Central memory CD8-positive, alpha-beta T cell (primary cell): Measurements from ENCODE around the gene TBC1D16.
"Not testable (repeated sequence)": the region's sequence is repeated elsewhere in the genome, so short reads cannot be mapped to it uniquely, and the experiment has no call there.

Experiments
- ATAC-seq: fragments of 150-1000 bp; cut with Tn5 transposase; replicated peaks from 2 replicates; pipeline ENCODE4 v1.10.0; 2022; ENCODE audit warnings: mild to moderate bottlenecking, moderate FRiP score, moderate number of reproducible peaks; ENCODE audit not compliant: poor library complexity, severe bottlenecking; ENCODE audit errors: extremely low read depth
- DNase-seq, 2 donors: peaks; one replicate each; pipeline ENCODE4 v3.0.0; 2021; ENCODE audit warnings: low spot score in 2 of 2
- H3K27ac Mint-ChIP-seq: one replicate; pipeline ENCODE4 v1.8.0; 2022; ENCODE audit warnings: low read depth, mild to moderate bottlenecking, moderate library complexity, mixed read lengths
- H3K27me3 Mint-ChIP-seq: one replicate; pipeline ENCODE4 v1.8.0; 2022; ENCODE audit warnings: mixed read lengths
- H3K36me3 Mint-ChIP-seq: one replicate; pipeline ENCODE4 v1.8.0; 2022; ENCODE audit warnings: mild to moderate bottlenecking, moderate library complexity, mixed read lengths; ENCODE audit not compliant: insufficient read depth
- H3K4me1 Mint-ChIP-seq: one replicate; pipeline ENCODE4 v1.8.0; 2022; ENCODE audit warnings: mixed read lengths
- H3K4me3 Mint-ChIP-seq: one replicate; pipeline ENCODE4 v1.8.0; 2022; ENCODE audit warnings: mild to moderate bottlenecking, moderate library complexity, mixed read lengths
- H3K9me3 Mint-ChIP-seq: one replicate; pipeline ENCODE4 v1.8.0; 2022; ENCODE audit warnings: mixed read lengths

TBC1D16 gene

DNA sequence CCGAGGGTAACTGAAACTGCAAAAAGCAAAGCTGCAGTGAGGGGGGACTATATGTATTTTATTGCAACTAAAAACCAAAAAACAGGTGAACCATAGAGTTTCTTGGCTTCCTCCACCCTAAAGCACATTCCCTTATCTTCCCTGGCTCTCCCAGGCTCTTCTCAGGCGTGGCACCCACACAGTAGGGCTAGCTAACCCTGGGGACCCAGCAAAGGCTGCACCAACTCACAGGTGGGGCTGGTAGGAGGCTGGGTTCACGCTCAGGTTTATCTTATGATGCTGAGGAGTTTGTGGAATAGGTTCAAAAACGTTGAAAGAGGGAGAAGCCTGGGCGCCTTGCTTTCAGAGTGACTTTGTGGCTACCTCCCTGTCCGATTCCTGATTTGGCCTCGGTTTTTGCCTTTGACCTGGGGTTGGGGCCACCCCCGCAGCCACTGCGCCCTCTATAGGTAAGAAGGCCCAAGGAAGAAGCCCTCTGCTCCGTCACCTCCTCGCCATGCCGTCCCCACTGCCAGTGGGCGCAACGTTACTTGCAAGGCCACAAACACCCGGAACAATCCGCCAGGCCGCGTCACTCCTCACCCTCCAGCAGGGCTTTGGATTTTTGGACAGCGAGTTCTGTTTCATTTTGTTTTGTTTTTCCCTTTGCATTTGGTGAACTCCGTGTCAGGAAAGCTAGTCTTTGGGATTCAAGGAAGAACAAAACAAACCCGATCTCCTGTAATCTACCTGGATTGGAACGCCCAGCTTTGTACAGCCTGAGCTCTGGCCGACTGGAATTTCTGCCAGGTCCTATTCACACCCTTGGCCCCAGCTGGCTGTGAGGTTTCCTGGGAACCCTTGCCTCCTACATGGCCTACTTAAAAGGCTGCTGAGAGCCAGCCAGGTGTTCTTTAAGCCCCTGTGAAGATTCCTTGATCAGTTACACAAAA is 60.8 kb downstream of the TBC1D16 start:
- no peak for DNase-seq
- H3K36me3 Mint-ChIP-seq, result no peaks in the 10 kb centered on the region
- ATAC-seq, result no peak
- peaks cover 29% of the 10 kb centered on the region for H3K27me3 Mint-ChIP-seq
- H3K9me3 Mint-ChIP-seq, result no peaks in the 10 kb centered on the region
- no peak overlapping the region for H3K4me3 Mint-ChIP-seq
- no peak overlapping the region for H3K27ac Mint-ChIP-seq
- no peaks in the 10 kb centered on the region for H3K4me1 Mint-ChIP-seq

GRCh38 chr17:79971651-79972050 is 64.0 kb downstream of the TBC1D16 start:
- Mint-ChIP-seq H3K27ac (no peak overlapping the region), H3K4me3 (no peak overlapping the region), H3K9me3 (no peaks in the 10 kb centered on the region), H3K36me3 (no peaks in the 10 kb centered on the region), H3K4me1 (no peaks in the 10 kb centered on the region), H3K27me3 (peaks cover 23% of the 10 kb centered on the region)
- ATAC-seq, result no peak
- DNase-seq, result no peak

DNA sequence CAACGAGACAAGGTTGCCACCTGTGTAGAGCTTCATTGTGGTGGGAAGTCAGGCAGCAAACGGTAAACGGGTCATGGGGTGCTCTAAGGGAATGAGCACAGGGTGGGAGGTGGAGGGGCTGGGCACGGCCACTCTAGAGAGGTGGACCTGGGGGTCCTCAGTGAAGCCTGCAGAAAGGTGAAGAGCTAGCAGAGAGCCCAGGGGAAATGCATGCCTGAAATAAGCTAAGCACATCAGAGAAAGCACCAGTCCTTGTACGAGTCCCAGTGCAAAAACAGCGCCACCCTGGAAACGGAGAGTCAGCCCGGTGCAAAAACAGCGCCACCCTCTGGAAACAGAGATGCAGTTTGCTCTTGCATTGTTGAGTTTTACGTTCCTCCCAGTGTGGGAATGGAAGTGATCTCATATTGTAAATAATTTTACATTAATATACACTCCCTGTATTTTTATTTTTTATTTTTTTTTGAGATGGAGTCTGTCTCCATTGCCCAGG is 65.0 kb downstream of the TBC1D16 start:
- H3K27ac Mint-ChIP-seq, result no peak overlapping the region
- peaks cover 28% of the 10 kb centered on the region for H3K27me3 Mint-ChIP-seq
- ATAC-seq (peak; percentile 28), DNase-seq (peak in 1 of 2 donors; percentile 36)
- no peaks in the 10 kb centered on the region for H3K9me3 Mint-ChIP-seq
- peaks cover 3% of the 10 kb centered on the region for H3K36me3 Mint-ChIP-seq
- no peaks in the 10 kb centered on the region for H3K4me1 Mint-ChIP-seq
- no peak overlapping the region for H3K4me3 Mint-ChIP-seq

GRCh38 chr17:79969906-79970305 is 65.8 kb downstream of the TBC1D16 start:
- Mint-ChIP-seq H3K9me3 (no peaks in the 10 kb centered on the region), H3K27ac (no peak overlapping the region), H3K4me1 (no peaks in the 10 kb centered on the region), H3K4me3 (no peak overlapping the region), H3K27me3 (peaks cover 28% of the 10 kb centered on the region), H3K36me3 (peaks cover 3% of the 10 kb centered on the region)
- ATAC-seq (no peak), DNase-seq (no peak)

DNA sequence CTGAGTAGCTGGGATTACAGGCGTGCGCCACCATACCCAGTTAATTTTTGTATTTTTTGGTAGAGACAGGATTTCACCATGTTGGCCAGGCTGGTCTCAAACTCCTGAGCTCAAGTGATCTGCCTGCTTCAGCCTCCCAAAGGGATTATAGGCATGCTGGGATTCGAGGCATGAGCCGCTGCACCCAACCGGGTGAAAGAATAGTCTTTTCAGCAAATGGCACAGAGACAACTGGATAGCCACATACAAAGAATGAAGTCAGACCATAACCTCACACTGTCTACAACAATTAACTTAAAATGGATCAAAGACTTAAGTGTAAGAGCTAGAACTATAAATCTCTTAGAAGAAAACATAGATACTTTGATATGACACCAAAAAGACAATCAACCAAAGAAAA is 67.6 kb downstream of the TBC1D16 start:
- no peaks in the 10 kb centered on the region for H3K9me3 Mint-ChIP-seq
- ATAC-seq (no peak), DNase-seq (no peak)
- no peaks in the 10 kb centered on the region for H3K4me1 Mint-ChIP-seq
- H3K27me3 Mint-ChIP-seq, result peaks cover 39% of the 10 kb centered on the region
- H3K36me3 Mint-ChIP-seq, result peaks cover 3% of the 10 kb centered on the region
- H3K4me3 Mint-ChIP-seq, result no peak overlapping the region
- H3K27ac Mint-ChIP-seq, result no peak overlapping the region

DNA sequence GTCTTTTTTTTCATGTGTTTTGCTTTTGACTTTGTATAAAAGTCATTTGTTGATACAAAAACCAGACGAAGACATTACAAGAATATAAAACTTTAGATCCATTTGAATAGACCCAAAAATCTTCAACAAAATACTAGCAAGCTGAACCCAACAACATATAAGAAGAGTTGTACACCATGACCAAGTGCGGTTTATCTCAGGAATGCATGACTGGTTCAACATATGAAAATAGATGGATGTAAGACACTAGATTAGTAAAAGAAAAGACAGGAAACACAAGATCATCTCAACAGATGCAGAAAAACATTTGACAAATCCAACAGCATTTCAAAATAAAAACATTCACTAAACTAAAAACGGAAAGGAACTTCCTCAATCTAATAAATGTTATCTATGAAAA is 69.0 kb downstream of the TBC1D16 start:
- Mint-ChIP-seq H3K36me3 (peaks cover 3% of the 10 kb centered on the region), H3K4me1 (no peaks in the 10 kb centered on the region), H3K9me3 (no peaks in the 10 kb centered on the region), H3K27ac (peak overlapping the region; percentile 7), H3K27me3 (peaks cover 28% of the 10 kb centered on the region), H3K4me3 (no peak overlapping the region)
- no peak for ATAC-seq
- no peak for DNase-seq

DNA sequence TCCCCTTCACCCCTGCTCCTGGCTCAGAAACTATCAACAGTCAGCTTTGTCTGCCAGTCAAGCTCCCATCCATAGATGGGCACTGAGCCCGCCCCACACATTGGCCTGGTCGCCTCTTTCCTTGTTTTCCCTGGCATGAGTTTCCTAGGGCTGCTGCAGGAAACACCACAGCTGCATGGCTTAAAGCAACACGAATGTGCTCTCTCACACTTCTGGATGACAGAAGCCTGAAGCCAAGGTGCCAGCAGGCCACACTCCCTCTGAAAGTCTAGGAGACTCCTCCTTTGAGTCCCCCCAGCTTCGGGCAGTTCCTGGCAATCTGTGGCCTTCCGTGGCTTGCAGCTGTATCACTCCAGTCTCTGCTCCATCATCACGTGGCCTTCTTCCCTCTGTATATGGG is 69.9 kb downstream of the TBC1D16 start:
- ATAC-seq (no peak), DNase-seq (no peak)
- Mint-ChIP-seq H3K27ac (peak overlapping the region; percentile 7), H3K27me3 (peaks cover 24% of the 10 kb centered on the region), H3K36me3 (peaks cover 3% of the 10 kb centered on the region), H3K4me3 (no peak overlapping the region), H3K9me3 (no peaks in the 10 kb centered on the region), H3K4me1 (no peaks in the 10 kb centered on the region)

DNA sequence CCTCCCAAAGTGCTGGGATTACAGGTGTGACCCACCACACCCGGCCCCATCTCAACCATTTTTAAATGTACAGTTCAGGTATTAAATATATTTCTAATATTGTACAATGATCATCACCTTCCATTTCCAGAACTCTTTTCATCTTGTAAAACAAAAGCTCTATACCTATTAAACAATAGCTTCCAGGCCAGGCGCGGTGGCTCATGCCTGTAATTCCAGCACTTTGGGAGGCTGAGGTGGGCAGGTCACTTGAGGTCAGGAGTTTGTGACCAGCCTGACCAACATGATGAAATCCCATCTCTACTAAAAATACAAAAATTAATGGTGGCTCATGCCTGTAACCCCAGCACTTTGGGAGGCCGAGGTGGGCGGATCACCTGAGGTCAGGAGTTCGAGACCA is 73.2 kb downstream of the TBC1D16 start:
- not testable (repeated sequence) for DNase-seq, H3K9me3 Mint-ChIP-seq, H3K36me3 Mint-ChIP-seq, ATAC-seq, H3K4me3 Mint-ChIP-seq, H3K4me1 Mint-ChIP-seq, H3K27ac Mint-ChIP-seq
- H3K27me3 Mint-ChIP-seq, result peaks cover 42% of the 10 kb centered on the region

DNA sequence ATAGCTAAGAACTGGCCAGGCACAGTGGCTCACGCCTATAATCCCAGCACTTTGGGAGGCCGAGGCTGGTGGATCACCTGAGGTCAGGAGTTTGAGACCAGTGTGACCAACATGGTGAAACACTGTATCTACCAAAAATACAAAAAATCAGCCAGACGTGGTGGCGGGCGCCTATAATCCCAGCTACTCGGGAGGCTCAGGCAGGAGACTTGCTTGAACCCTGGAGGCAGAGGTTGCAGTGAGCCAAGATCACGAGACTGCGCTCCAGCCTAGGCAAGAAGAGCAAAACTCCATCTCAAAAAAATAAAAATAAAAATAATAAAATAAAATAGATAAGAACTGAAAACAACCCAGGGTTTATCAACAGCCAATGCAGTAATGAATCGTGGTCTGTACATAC is 74.1 kb downstream of the TBC1D16 start:
- H3K27me3 Mint-ChIP-seq, result peaks cover 48% of the 10 kb centered on the region
- not testable (repeated sequence) for H3K36me3 Mint-ChIP-seq, H3K9me3 Mint-ChIP-seq, H3K27ac Mint-ChIP-seq, H3K4me1 Mint-ChIP-seq, DNase-seq, ATAC-seq, H3K4me3 Mint-ChIP-seq

DNA sequence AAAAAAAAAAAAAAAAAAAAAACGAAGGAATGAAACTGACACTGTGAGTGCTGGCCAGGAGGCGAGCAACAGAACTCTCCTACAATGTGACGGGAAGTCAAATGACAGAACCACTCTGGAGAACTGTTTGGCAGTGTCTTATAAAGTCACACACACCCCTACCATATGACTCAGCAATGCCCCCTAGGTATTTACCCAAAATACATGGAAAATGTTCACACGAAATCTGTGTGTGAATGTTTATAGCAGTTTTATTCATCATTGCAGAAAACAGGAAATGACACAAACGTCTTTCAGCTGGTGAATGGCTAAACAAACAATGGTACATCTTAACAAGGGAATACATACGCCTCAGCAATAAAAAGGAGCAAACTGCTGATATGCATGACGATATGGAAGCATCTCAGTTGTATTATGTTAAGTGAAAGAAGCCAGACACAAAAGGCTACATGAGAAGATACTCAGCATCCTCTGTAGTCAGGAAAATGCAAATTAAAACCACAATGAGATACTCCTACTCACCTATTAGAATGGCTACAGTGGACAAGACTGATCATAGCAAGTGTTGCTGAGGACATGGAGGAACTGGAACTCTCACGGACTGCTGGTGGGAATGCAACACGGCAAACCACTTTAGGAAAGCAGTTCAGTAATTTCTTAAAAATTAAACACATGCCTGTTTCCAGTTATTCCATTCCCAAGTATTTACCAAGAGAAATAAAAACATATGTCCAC is 74.7 kb downstream of the TBC1D16 start:
- H3K9me3 Mint-ChIP-seq, result no peaks in the 10 kb centered on the region
- DNase-seq (no peak), ATAC-seq (no peak)
- H3K27me3 Mint-ChIP-seq, result peaks cover 43% of the 10 kb centered on the region
- H3K36me3 Mint-ChIP-seq, result peaks cover 1% of the 10 kb centered on the region
- no peak overlapping the region for H3K27ac Mint-ChIP-seq
- H3K4me3 Mint-ChIP-seq, result no peak overlapping the region
- no peaks in the 10 kb centered on the region for H3K4me1 Mint-ChIP-seq

DNA sequence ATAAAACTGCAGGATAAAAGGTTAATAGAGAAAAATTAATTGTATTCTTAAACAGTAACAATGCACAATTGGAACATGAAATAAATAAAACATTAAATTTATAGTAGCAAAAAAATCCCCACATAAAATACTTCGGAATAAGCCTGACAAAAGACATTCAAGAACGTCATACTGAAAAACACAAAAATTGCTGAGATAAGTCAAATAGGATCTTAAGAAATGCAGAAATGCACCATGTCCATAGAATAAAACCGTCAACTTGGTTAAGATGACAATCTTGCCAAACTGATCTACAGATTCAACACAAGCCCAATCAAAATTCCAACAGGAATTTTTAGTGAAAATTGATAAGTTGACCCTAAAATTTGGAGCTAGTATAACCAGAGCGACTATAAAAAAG is 76.6 kb downstream of the TBC1D16 start:
- peaks cover 1% of the 10 kb centered on the region for H3K36me3 Mint-ChIP-seq
- no peaks in the 10 kb centered on the region for H3K4me1 Mint-ChIP-seq
- no peak overlapping the region for H3K27ac Mint-ChIP-seq
- ATAC-seq (no peak), DNase-seq (no peak)
- no peak overlapping the region for H3K4me3 Mint-ChIP-seq
- peaks cover 38% of the 10 kb centered on the region for H3K27me3 Mint-ChIP-seq
- H3K9me3 Mint-ChIP-seq, result no peaks in the 10 kb centered on the region

DNA sequence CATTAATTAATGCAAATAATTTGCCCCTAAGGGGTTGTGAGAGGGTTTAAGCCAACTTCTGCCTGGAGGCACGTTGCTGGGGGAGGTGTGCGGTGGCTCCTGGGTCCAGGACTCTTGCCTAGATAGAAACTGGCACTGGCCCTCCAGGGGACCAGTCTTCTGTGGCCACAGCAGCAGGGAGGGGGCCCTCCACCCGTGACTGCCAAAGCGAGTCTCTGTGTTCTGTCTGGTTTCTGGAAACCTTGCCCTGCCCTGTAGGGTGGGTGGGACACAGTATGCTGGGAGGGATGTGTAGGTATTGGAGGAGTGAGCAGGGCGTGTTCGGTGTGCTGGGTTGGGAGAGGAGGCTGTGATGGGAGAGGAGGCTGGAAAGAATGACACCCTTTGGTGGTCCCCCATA is 78.8 kb downstream of the TBC1D16 start:
- ATAC-seq (no peak), DNase-seq (no peak)
- Mint-ChIP-seq H3K9me3 (no peaks in the 10 kb centered on the region), H3K36me3 (peaks cover 1% of the 10 kb centered on the region), H3K27me3 (peaks cover 28% of the 10 kb centered on the region), H3K4me1 (no peaks in the 10 kb centered on the region), H3K27ac (no peak overlapping the region), H3K4me3 (no peak overlapping the region)

DNA sequence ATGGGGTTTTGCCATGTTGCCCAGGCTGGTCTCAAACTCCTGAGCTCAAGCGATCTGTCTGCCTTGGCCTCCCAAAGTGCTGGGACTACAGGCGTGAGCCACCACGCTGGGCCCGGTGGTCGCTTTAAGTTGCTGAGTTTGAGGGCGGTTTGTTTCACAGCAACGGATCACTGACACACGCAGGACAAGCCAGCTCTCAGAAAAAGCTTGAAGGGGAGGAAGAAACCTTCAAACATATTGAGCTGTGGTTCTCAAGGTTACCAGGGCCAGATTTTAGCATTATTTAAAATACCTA is 79.3 kb downstream of the TBC1D16 start:
- peaks cover 28% of the 10 kb centered on the region for H3K27me3 Mint-ChIP-seq
- H3K4me1 Mint-ChIP-seq, H3K36me3 Mint-ChIP-seq, DNase-seq, H3K9me3 Mint-ChIP-seq, H3K4me3 Mint-ChIP-seq, ATAC-seq, H3K27ac Mint-ChIP-seq: not testable (repeated sequence)
